ENCODE measurements around the gene TBC1D16. TPM values are rescaled to one million over a fixed set of nuclear protein-coding genes. Genes with fewer than 3 reads are reported as not detected.

TBC1D16 gene
- total and polyA plus RNA-seq, 2 experiments from 2014 or later: 13.0 to 30.3 TPM

DNA sequence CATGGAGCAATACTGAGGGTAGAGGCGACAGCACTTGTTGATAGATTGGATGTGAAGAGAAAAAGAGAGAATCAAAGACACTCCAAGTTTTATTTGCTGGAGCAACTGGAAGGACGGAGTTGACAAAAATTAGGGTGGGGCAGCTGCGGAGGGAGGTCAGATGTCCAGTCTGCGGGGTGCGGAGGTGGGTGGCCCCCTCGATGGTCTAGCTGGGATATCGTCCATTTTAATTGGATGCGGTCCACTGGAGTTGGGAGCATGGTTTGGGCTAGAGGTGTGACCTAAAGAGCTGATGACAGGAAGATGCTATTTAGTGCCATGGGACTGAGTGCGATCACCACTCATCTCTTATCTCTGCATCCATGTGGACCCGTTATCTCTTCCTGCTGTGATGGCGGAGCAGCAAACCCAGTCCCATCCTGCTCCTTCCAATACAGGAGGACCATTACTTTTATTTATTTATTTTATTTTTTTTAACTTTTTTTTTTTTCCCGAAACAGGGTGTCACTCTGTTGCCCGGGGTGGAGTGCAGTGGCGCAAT, 148.2 kb downstream of the TBC1D16 start:
- Histone ChIP-seq H3K4me1 (ENCODE audit: low read depth) (no peaks in the 10 kb centered on the region), H3K9me3 (ENCODE audit: low read depth) (no peaks in the 10 kb centered on the region), H3K27me3 (no peaks in the 10 kb centered on the region), H3K36me3 (no peaks in the 10 kb centered on the region), H3K4me3 (no peak overlapping the region), H3K27ac (no peak overlapping the region)
- DNase-seq (ENCODE audit: low read depth in 1 of 2, low spot score in 1 of 2): no peak
- TF ChIP-seq, protein P1, sequence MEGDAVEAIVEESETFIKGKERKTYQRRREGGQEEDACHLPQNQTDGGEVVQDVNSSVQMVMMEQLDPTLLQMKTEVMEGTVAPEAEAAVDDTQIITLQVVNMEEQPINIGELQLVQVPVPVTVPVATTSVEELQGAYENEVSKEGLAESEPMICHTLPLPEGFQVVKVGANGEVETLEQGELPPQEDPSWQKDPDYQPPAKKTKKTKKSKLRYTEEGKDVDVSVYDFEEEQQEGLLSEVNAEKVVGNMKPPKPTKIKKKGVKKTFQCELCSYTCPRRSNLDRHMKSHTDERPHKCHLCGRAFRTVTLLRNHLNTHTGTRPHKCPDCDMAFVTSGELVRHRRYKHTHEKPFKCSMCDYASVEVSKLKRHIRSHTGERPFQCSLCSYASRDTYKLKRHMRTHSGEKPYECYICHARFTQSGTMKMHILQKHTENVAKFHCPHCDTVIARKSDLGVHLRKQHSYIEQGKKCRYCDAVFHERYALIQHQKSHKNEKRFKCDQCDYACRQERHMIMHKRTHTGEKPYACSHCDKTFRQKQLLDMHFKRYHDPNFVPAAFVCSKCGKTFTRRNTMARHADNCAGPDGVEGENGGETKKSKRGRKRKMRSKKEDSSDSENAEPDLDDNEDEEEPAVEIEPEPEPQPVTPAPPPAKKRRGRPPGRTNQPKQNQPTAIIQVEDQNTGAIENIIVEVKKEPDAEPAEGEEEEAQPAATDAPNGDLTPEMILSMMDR (IDR thresholded peaks at IDR 0.05; ENCODE audit: low read depth, low read length): no peak

DNA sequence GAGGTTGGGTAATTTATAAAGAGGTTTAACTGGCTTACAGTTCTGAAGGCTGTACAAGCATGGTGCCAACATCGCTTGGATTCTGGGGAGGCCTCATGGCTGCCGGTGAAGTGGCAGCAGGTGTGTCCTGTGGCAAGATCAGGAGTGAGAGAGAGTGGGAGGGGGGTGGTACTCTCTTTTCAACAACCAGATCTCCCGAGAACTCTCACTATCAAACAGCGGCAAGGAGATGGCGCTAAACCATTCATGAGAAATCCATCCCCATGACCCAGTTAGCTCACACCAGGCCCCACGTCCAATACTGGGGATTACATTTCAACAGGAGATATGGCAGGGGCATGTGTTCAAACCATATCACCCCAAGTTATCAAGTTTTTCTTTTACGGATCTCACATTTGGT, 152.5 kb downstream of the TBC1D16 start:
- TF ChIP-seq, protein P1 (IDR thresholded peaks at IDR 0.05; ENCODE audit: low read depth, low read length): no peak
- H3K27ac ChIP-seq: no peak overlapping the region
- DNase-seq (ENCODE audit: low read depth in 1 of 2, low spot score in 1 of 2): no peak
- H3K4me1 ChIP-seq (ENCODE audit: low read depth): no peaks in the 10 kb centered on the region
- no peak overlapping the region for H3K4me3 ChIP-seq
- no peaks in the 10 kb centered on the region for H3K36me3 ChIP-seq
- no peaks in the 10 kb centered on the region for H3K27me3 ChIP-seq
- H3K9me3 ChIP-seq (ENCODE audit: low read depth): no peaks in the 10 kb centered on the region

Other genes starting within 250 kb of the TBC1D16 start
- 16.7 and 20.3 TPM in 2 replicates for gene CBX8, start 238.8 kb downstream of the TBC1D16 start, total RNA-seq
- 8.2 and 13.8 TPM in 2 replicates for gene CBX8, start 238.8 kb downstream of the TBC1D16 start, polyA plus RNA-seq
- 78.2 and 91.6 TPM in 2 replicates for gene CBX4, start 196.4 kb downstream of the TBC1D16 start, total RNA-seq
- 43.6 and 51.9 TPM in 2 replicates for gene CBX4, start 196.4 kb downstream of the TBC1D16 start, polyA plus RNA-seq
- gene CCDC40, start 770 bp upstream of the TBC1D16 start, total RNA-seq: 8.0 and 11.3 TPM in 2 replicates
- gene CCDC40, start 770 bp upstream of the TBC1D16 start, polyA plus RNA-seq: 12.2 and 16.0 TPM in 2 replicates
- gene GAA, start 65.7 kb upstream of the TBC1D16 start, total RNA-seq: 80.3 and 150 TPM in 2 replicates
- 72.7 and 84.9 TPM in 2 replicates for gene GAA, start 65.7 kb upstream of the TBC1D16 start, polyA plus RNA-seq
- gene EIF4A3, start 111.3 kb upstream of the TBC1D16 start, total RNA-seq: 124 and 131 TPM in 2 replicates
- gene EIF4A3, start 111.3 kb upstream of the TBC1D16 start, polyA plus RNA-seq: 126 and 143 TPM in 2 replicates
- gene CARD14, start 134.2 kb upstream of the TBC1D16 start, total RNA-seq: 2.9 TPM in 1 of 2 replicates, not detected in the other
- 1.5 and 2.7 TPM in 2 replicates for gene CARD14, start 134.2 kb upstream of the TBC1D16 start, polyA plus RNA-seq
- gene SGSH, start 184.5 kb upstream of the TBC1D16 start, total RNA-seq: 27.8 and 56.6 TPM in 2 replicates
- 59.4 and 63.2 TPM in 2 replicates for gene SGSH, start 184.5 kb upstream of the TBC1D16 start, polyA plus RNA-seq
- 42.5 and 46.8 TPM in 2 replicates for gene SLC26A11, start 184.6 kb upstream of the TBC1D16 start, total RNA-seq
- gene SLC26A11, start 184.6 kb upstream of the TBC1D16 start, polyA plus RNA-seq: 39.0 and 56.2 TPM in 2 replicates
- gene RNF213, start 225.0 kb upstream of the TBC1D16 start, total RNA-seq: 12.8 and 24.9 TPM in 2 replicates
- 11.5 and 14.5 TPM in 2 replicates for gene RNF213, start 225.0 kb upstream of the TBC1D16 start, polyA plus RNA-seq

All from cardiac muscle cell (in vitro differentiated cells and primary cell).